OCI-LY3 (cell line): ENCODE results near the gene PINLYP.

ENCODE experiments used
- H2AFZ ChIP-seq: fragments of 200-600, 300-600 bp; shearing (Covaris generic); 2 replicates; pipeline ENCODE4 v1.6.0; 2014; ENCODE audit warnings: antibody characterized with exemption, low read depth, low read length
- H3K27ac ChIP-seq: fragments of 200-600, 300-600 bp; sonication (generic); 2 replicates; pipeline ENCODE4 v1.5.1; 2014; ENCODE audit warnings: mild to moderate bottlenecking, low read length, moderate library complexity, mixed read lengths
- H3K27me3 ChIP-seq: fragments of 200-600, 300-600 bp; sonication (generic); 2 replicates; pipeline ENCODE4 v1.6.1; 2014; ENCODE audit warnings: low read depth, low read length, mixed read lengths
- H3K36me3 ChIP-seq: fragments of 200-600, 300-600 bp; sonication (generic); replicated peaks from 2 replicates; pipeline ENCODE3; 2014; ENCODE audit warnings: low read depth, low read length, mixed read lengths
- H3K4me1 ChIP-seq: fragments of 300-600, 200-600 bp; sonication (generic); 2 replicates; pipeline ENCODE4 v1.6.1; 2014; ENCODE audit warnings: low read length, mixed read lengths
- H3K4me2 ChIP-seq: fragments of 200-600, 300-600 bp; sonication (generic); 2 replicates; pipeline ENCODE4 v1.6.1; 2014; ENCODE audit warnings: low read length, mixed read lengths
- H3K4me3 ChIP-seq: fragments of 300-600, 200-600 bp; sonication (generic); 2 replicates; pipeline ENCODE4 v1.5.1; 2014; ENCODE audit warnings: antibody characterized with exemption, mild to moderate bottlenecking, low read length, moderate library complexity
- H3K79me2 ChIP-seq: fragments of 300-600, 200-600 bp; shearing (Covaris generic); 2 replicates; pipeline ENCODE4 v1.6.1; 2014; ENCODE audit warnings: mild to moderate bottlenecking, low read length, mixed read lengths
- H3K9ac ChIP-seq: fragments of 300-600, 200-600 bp; shearing (Covaris generic); 2 replicates; pipeline ENCODE4 v1.6.0; 2014; ENCODE audit warnings: mild to moderate bottlenecking, low read length, moderate library complexity
- H3K9me3 ChIP-seq: fragments of 200-600, 300-600 bp; shearing (Covaris generic); 2 replicates; pipeline ENCODE4 v1.6.1; 2014; ENCODE audit warnings: low read length, mixed read lengths; ENCODE audit not compliant: insufficient read depth
- H4K20me1 ChIP-seq: fragments of 200-600, 300-600 bp; sonication (generic); 2 replicates; pipeline ENCODE4 v1.6.1; 2016; ENCODE audit warnings: low read length, mixed read lengths; ENCODE audit not compliant: insufficient read depth
- EZH2phosphoT487 ChIP-seq: fragments of 200-600 bp; shearing (Covaris generic); IDR thresholded peaks from 2 replicates; pipeline ENCODE4 v1.6.1; 2018; ENCODE audit warnings: antibody characterized with exemption, mixed run types, low read depth
- TF ChIP-seq, protein P1 (sequence below): fragments of 200-600, 300-600 bp; sonication (generic); IDR thresholded peaks from 2 replicates; pipeline ENCODE4 v1.5.1; 2014; ENCODE audit warnings: antibody characterized with exemption, low read length, low read depth

PINLYP gene

DNA sequence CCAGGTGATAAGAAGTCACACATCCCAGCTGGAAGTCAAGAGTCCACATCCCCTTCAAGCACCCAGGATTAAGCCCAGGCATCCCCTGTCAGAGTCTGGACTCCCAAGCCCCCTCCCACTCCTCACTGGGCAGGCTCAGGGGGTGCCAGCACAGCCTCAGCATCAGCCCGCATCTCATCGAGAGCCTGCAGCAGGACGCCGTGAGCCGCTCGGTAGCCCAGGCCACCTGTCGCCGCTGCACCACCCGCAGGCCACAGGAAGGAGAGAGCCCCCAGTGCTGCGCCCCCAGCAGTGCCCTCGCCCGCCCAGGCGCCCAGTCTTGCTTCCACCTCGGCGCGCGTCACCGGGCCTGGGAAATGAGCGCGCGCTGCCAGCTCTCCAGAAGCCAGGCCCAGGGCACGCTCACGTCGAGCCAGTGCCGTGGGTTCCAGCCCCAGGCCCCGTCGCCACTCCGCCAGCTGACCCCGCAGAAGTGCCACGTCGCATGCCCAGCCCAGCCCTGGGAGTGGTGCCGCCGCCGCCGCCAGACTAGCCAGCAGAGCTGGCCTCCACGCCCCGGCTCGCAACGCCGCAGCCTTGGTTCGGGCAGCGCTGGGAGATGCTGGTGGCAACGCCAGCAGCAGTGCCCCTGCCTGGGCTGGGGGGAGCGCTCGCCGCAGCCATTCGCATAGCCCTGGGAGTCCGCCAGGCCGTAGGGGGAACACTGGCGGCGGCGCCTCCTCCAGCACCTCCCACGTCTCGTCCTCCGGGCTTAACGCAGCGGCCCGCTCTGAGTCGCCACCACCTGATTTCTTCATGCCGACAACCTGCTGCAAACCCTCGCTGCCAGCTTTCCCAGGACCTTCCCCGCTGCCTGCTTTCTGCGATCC is 16.5 kb downstream of the PINLYP start:
- Histone ChIP-seq H2AFZ (no peak overlapping the region), H3K79me2 (peaks cover 31% of the 10 kb centered on the region), H3K9ac (no peak overlapping the region), H3K27ac (no peak overlapping the region), H3K9me3 (no peaks in the 10 kb centered on the region), H3K4me2 (no peak overlapping the region), H3K4me3 (no peak overlapping the region), H3K4me1 (peaks cover 11% of the 10 kb centered on the region), H3K36me3 (peaks cover 25% of the 10 kb centered on the region), H4K20me1 (no peaks in the 10 kb centered on the region), H3K27me3 (no peaks in the 10 kb centered on the region)
- no peak for TF ChIP-seq EZH2phosphoT487
- TF ChIP-seq, protein P1, sequence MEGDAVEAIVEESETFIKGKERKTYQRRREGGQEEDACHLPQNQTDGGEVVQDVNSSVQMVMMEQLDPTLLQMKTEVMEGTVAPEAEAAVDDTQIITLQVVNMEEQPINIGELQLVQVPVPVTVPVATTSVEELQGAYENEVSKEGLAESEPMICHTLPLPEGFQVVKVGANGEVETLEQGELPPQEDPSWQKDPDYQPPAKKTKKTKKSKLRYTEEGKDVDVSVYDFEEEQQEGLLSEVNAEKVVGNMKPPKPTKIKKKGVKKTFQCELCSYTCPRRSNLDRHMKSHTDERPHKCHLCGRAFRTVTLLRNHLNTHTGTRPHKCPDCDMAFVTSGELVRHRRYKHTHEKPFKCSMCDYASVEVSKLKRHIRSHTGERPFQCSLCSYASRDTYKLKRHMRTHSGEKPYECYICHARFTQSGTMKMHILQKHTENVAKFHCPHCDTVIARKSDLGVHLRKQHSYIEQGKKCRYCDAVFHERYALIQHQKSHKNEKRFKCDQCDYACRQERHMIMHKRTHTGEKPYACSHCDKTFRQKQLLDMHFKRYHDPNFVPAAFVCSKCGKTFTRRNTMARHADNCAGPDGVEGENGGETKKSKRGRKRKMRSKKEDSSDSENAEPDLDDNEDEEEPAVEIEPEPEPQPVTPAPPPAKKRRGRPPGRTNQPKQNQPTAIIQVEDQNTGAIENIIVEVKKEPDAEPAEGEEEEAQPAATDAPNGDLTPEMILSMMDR = no peak

DNA sequence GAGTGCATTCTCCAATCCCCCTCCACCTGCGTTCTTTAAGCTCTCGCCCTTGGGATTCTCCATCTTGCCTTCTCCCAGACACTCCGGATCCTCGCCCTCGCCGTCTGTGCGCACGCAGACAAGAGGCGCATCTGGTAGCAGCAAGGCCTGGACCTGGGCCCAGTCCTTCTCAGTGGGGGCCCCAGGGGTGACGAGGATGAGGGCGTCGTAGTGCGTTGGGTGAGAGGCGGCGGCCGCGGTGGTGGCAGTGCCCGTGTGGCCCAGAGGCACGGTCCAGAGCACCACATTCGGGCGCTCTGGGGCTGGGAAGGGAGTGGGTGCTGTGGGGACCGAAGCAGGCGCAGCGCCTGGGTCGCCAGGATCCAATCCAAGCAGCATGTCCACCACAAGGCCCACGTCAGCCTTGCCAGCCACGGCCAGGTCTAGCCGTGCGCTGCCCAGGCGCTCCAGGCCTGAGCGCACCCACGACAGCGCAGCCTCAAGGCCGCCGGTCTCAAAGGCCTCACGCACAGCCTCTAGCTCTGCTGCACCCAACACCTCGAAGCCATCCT is 17.3 kb downstream of the PINLYP start:
- H3K27ac ChIP-seq = no peak overlapping the region
- H2AFZ ChIP-seq = no peak overlapping the region
- no peaks in the 10 kb centered on the region for H4K20me1 ChIP-seq
- no peak overlapping the region for H3K9ac ChIP-seq
- no peak for TF ChIP-seq EZH2phosphoT487
- TF ChIP-seq, protein P1 = no peak
- H3K4me3 ChIP-seq = no peak overlapping the region
- H3K36me3 ChIP-seq = peaks cover 25% of the 10 kb centered on the region
- no peak overlapping the region for H3K4me2 ChIP-seq
- H3K4me1 ChIP-seq = peaks cover 19% of the 10 kb centered on the region
- H3K79me2 ChIP-seq = peaks cover 39% of the 10 kb centered on the region
- H3K9me3 ChIP-seq = no peaks in the 10 kb centered on the region
- H3K27me3 ChIP-seq = no peaks in the 10 kb centered on the region

DNA sequence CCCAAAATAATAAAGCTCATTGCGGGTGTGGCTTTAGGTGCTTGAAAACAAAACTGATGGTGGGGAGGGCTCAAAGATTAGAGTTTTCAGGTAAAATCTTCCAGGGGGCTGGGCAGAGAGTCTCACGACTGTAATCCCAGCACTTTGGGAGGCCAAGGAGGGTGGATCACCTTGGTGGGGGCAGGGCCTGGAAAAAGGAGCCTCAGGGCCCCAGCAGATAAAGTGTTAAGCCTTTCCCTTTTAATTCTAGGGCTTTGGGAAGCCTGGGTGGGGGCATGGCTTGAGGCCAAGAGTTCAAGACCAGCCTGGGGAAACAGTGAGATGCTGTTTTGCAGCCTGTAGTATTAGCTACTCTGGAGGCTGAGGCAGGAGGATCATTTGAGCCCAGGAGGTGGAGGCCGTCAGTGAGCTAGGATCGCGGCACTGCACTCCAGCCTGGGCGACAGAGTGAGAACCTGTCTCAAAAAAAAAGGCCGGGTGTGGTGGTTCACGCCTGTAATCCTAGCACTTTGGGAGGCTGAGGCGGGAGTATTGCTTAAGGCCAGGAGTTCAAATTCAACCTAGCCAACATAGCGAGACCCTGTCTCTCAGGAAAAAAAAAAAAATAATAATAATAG is 18.6 kb downstream of the PINLYP start:
- Histone ChIP-seq H3K4me3 (peak overlapping the region; percentile 78), H2AFZ (no peak overlapping the region), H3K36me3 (peaks cover 21% of the 10 kb centered on the region), H3K4me2 (peak overlapping the region; percentile 77), H3K27ac (no peak overlapping the region), H3K79me2 (peaks cover 47% of the 10 kb centered on the region), H3K27me3 (no peaks in the 10 kb centered on the region), H3K4me1 (peaks cover 22% of the 10 kb centered on the region), H3K9me3 (no peaks in the 10 kb centered on the region), H4K20me1 (no peaks in the 10 kb centered on the region), H3K9ac (peak overlapping the region; percentile 84)
- TF ChIP-seq, protein P1 = no peak
- no peak for TF ChIP-seq EZH2phosphoT487
